HepG2 (cell line): ENCODE measurements around the gene TAF8. TPM values are rescaled to one million over a fixed set of nuclear protein-coding genes. Genes with fewer than 3 reads are reported as not detected.

Experiments used
- ATAC-seq: fragments of 200-7000 bp; cut with Tn5 transposase; 3 replicates; pipeline ENCODE4 v1.9.1; 2020; ENCODE audit warnings: mild to moderate bottlenecking, moderate library complexity
- BruUV-seq: library from RNA; stranded (reverse); fragments of 400-500 nt; replicated peaks from 2 replicates; lab custom pipeline; 2021; lab: Mats Ljungman, UMichigan
- CTCF ChIA-PET: fragments of 300-600 bp; formaldehyde crosslinking; extraction: SDS; loops from one replicate; lab custom pipeline; 2021; ENCODE audit warnings: low total read pairs, inconsistent platforms, low intra/inter-chr PET ratio; lab: Yijun Ruan, JAX
- POLR2A ChIA-PET: fragments of 350-600 bp; sonication (Branson Sonifier 250); formaldehyde crosslinking; loops from one replicate; lab custom pipeline; 2020; ENCODE audit warnings: antibody characterized with exemption, inconsistent platforms; lab: Yijun Ruan, JAX
- DNase-seq: peaks from one replicate; pipeline ENCODE4 v3.0.0-alpha.2; 2015; ENCODE audit warnings: low spot score
- FAIRE-seq: peaks from 3 replicates; lab custom pipeline; 2011; peaks lifted over from hg19 to GRCh38; lab: Jason Lieb, UNC
- H2AFZ ChIP-seq: one replicate; pipeline ENCODE4 v1.6.1; 2011; ENCODE audit warnings: low read length, inconsistent platforms
- H3K27ac ChIP-seq: fragments of 300-600 bp; 3 replicates; pipeline ENCODE4 v1.8.0; 2011; ENCODE audit warnings: mixed run types, mild to moderate bottlenecking, mixed read lengths, low read length, inconsistent platforms; ENCODE audit not compliant: insufficient read depth; ENCODE audit errors: extremely low read length
- H3K27me3 ChIP-seq, 2 experiments: fragments of 200-600 bp in 1 of 2; 2 replicates in 1 of 2; 3 replicates in 1 of 2; pipeline versions ENCODE4 v1.6.0 to v1.8.0; 2011; ENCODE audit warnings: low read length in 2 of 2, mild to moderate bottlenecking in 2 of 2, moderate library complexity in 2 of 2, inconsistent platforms in 1 of 2; ENCODE audit not compliant: insufficient read depth in 2 of 2, control insufficient read depth in 1 of 2
- H3K36me3 ChIP-seq, 2 experiments: fragments of 200-600 bp in 1 of 2; replicated peaks in 1 of 2; 2 replicates in 1 of 2; 3 replicates in 1 of 2; pipeline versions ENCODE4 v1.5.1 to v1.8.0; 2011; ENCODE audit warnings: low read length in 2 of 2, inconsistent platforms in 1 of 2; ENCODE audit not compliant: insufficient read depth in 2 of 2, control insufficient read depth in 1 of 2
- H3K4me1 ChIP-seq: 2 replicates; pipeline ENCODE4 v1.5.1; 2012; ENCODE audit warnings: low read length, inconsistent platforms; ENCODE audit not compliant: insufficient read depth
- H3K4me2 ChIP-seq: 2 replicates; pipeline ENCODE4 v1.6.0; 2011; ENCODE audit warnings: low read depth, low read length, inconsistent platforms
- H3K4me3 ChIP-seq, 3 experiments: fragments of 200-600 bp in 1 of 3; sonication (generic), shearing (Covaris generic) in 1 of 3; replicated peaks in 1 of 3; 2 replicates each; pipeline ENCODE4 v1.5.1; 2011 to 2016; ENCODE audit warnings: low read length in 3 of 3, inconsistent platforms in 2 of 3, low read depth in 2 of 3, mild to moderate bottlenecking in 2 of 3, control low read depth in 1 of 3, mixed read lengths in 1 of 3; ENCODE audit not compliant: insufficient read depth in 1 of 3
- H3K79me2 ChIP-seq: one replicate; pipeline ENCODE4 v1.6.1; 2011; ENCODE audit warnings: low read length, inconsistent platforms; ENCODE audit not compliant: insufficient read depth
- H3K9ac ChIP-seq: 2 replicates; pipeline ENCODE4 v1.6.0; 2011; ENCODE audit warnings: mild to moderate bottlenecking, low read depth, low read length, inconsistent platforms; ENCODE audit not compliant: insufficient read depth
- H3K9me3 ChIP-seq: 2 replicates; pipeline ENCODE4 v1.5.1; 2012; ENCODE audit warnings: mild to moderate bottlenecking, low read length
- H4K20me1 ChIP-seq: 2 replicates; pipeline ENCODE4 v1.6.0; 2011; ENCODE audit warnings: inconsistent platforms, mild to moderate bottlenecking, low read length, moderate library complexity; ENCODE audit not compliant: insufficient read depth
- ASH2L ChIP-seq: fragments of 300-600, 200-600 bp; sonication (generic); IDR thresholded peaks from 2 replicates; pipeline ENCODE4 v1.7.0; 2017; ENCODE audit warnings: low read depth, mild to moderate bottlenecking, moderate library complexity, mixed read lengths, low read length; ENCODE audit not compliant: insufficient read length
- CCDC6 ChIP-seq: sonication (generic); formaldehyde crosslinking; IDR thresholded peaks from 2 replicates; pipeline ENCODE4 v1.8.1; 2022; ENCODE audit warnings: mild to moderate bottlenecking, missing genetic modification reagents, moderate library complexity
- CEBPB ChIP-seq: IDR thresholded peaks from 2 replicates; pipeline ENCODE4 v1.6.1; 2011; ENCODE audit warnings: low read depth, low read length, improper control_type of control experiment, borderline replicate concordance
- E2F5 ChIP-seq: sonication (generic); formaldehyde crosslinking; conservative IDR thresholded peaks from 2 replicates; pipeline ENCODE4 v1.4.0; 2020; ENCODE audit warnings: missing genetic modification reagents
- HOXD1 ChIP-seq: sonication (generic); formaldehyde crosslinking; IDR thresholded peaks from 2 replicates; pipeline ENCODE4 v1.5.0; 2020; ENCODE audit warnings: missing genetic modification reagents
- KDM5B ChIP-seq: sonication (generic); formaldehyde crosslinking; IDR thresholded peaks from 2 replicates; pipeline ENCODE4 v1.4.0; 2020; ENCODE audit warnings: missing genetic modification reagents, mild to moderate bottlenecking, borderline replicate concordance
- PAXIP1 ChIP-seq: sonication (generic); formaldehyde crosslinking; conservative IDR thresholded peaks from 2 replicates; pipeline ENCODE4 v1.4.0; 2020; ENCODE audit warnings: mild to moderate bottlenecking, missing genetic modification reagents, moderate library complexity
- PLSCR1 ChIP-seq: sonication (generic); formaldehyde crosslinking; IDR thresholded peaks from 2 replicates; pipeline ENCODE4 v1.5.0; 2020; ENCODE audit warnings: missing genetic modification reagents, mild to moderate bottlenecking, borderline replicate concordance
- RNF2 ChIP-seq: fragments of 450-650 bp; conservative IDR thresholded peaks from 2 replicates; pipeline ENCODE4 v1.6.1; 2016; ENCODE audit warnings: low read depth
- SATB2 ChIP-seq: sonication (generic); formaldehyde crosslinking; IDR thresholded peaks from 2 replicates; pipeline ENCODE4 v1.5.0; 2020; ENCODE audit warnings: missing genetic modification reagents
- SPEN ChIP-seq: sonication (generic); formaldehyde crosslinking; IDR thresholded peaks from 2 replicates; pipeline ENCODE4 v1.5.1; 2020; ENCODE audit warnings: low read depth, mild to moderate bottlenecking, missing genetic modification reagents
- ZBTB1 ChIP-seq: sonication (generic); formaldehyde crosslinking; IDR thresholded peaks from 2 replicates; pipeline ENCODE4 v1.4.0; 2020; ENCODE audit warnings: missing genetic modification reagents, borderline replicate concordance
- ZFAT ChIP-seq: sonication (generic); formaldehyde crosslinking; conservative IDR thresholded peaks from 2 replicates; pipeline ENCODE4 v1.8.1; 2023; ENCODE audit warnings: missing genetic modification reagents, inconsistent platforms
- ZFY ChIP-seq: sonication (generic); formaldehyde crosslinking; IDR thresholded peaks from 2 replicates; pipeline ENCODE4 v1.4.0; 2020; ENCODE audit warnings: missing genetic modification reagents
- ZNF274 ChIP-seq: sonication (generic); formaldehyde crosslinking; IDR thresholded peaks from 2 replicates; pipeline ENCODE4 v1.5.1; 2020; ENCODE audit warnings: mild to moderate bottlenecking, missing genetic modification reagents
- ZNF343 ChIP-seq: sonication (generic); formaldehyde crosslinking; IDR thresholded peaks from 2 replicates; pipeline ENCODE4 v1.4.0; 2020; ENCODE audit warnings: mild to moderate bottlenecking, missing genetic modification reagents
- ZNF484 ChIP-seq: sonication (generic); formaldehyde crosslinking; IDR thresholded peaks from 2 replicates; pipeline ENCODE4 v1.5.1; 2020; ENCODE audit warnings: mild to moderate bottlenecking, low read depth, missing genetic modification reagents, borderline replicate concordance
- ZNF615 ChIP-seq: sonication (generic); formaldehyde crosslinking; IDR thresholded peaks from 2 replicates; pipeline ENCODE4 v1.5.0; 2020; ENCODE audit warnings: mild to moderate bottlenecking, missing genetic modification reagents, borderline replicate concordance
- ZNF674 ChIP-seq: sonication (generic); formaldehyde crosslinking; IDR thresholded peaks from 2 replicates; pipeline ENCODE4 v1.5.0; 2020; ENCODE audit warnings: low read depth, mild to moderate bottlenecking, missing genetic modification reagents
- WGBS: methylation state at CpG from one replicate; pipeline ENCODE4 v1.1.6; 2017; ENCODE audit warnings: low lambda C conversion rate; 5-methylcytosine and 5-hydroxymethylcytosine counted together
- in situ Hi-C: cut with HindIII; loops from 2 replicates; pipeline ENCODE4 v1.10.0; 2017; ENCODE audit warnings: low pct_unique_long_range_greater_than_20kb; ENCODE audit not compliant: extremely low pct_ligation_motif_present
- intact Hi-C: fragments of 100-400 bp; cut with micrococcal nuclease; formaldehyde crosslinking; loops from one replicate; pipeline ENCODE4 v1.10.0; 2022; ENCODE audit not compliant: unreplicated experiment
- polyA plus RNA-seq, 8 experiments: library from polyadenylated mRNA; depleted of rRNA in 3 of 8; stranded (reverse) in 7 of 8; unstranded in 1 of 8; fragments of >200 nt; fragmentation: Illumina TruSeq in 4 of 8; extraction: Trizol in 4 of 8; gene quantifications; 2 replicates each; pipeline versions ENCODE4 v1.2.1 to v1.2.3, GENCODE V29; 2011 to 2016; ENCODE audit warnings: low read depth in 4 of 8, missing spikeins in 1 of 8, mixed read lengths in 1 of 8; ENCODE audit not compliant: insufficient read depth in 1 of 8
- total RNA-seq, 5 experiments: library from RNA; depleted of rRNA; stranded (reverse); fragments of >200 nt; fragmentation: Illumina TruSeq; extraction: Trizol; gene quantifications; 2 replicates each; pipeline ENCODE4 v1.2.3, GENCODE V29; 2016; ENCODE audit warnings: low read depth in 1 of 5

The TAF8 gene
- total and polyA plus RNA-seq, 2 of the 13 experiments (the other 11 are each of a cell fraction or from before 2014, with no cell fraction given), result 25.2 to 25.8 TPM

GRCh38 chr6:42123379-42124103 is 73.2 kb downstream of the TAF8 start:
- ATAC-seq (no peak; the same call in 2 of the 3 replicates), FAIRE-seq (no peak), DNase-seq (no peak)
- intact Hi-C loops, result no loop called here
- Histone ChIP-seq H3K4me2 (no peak overlapping the region), H2AFZ (no peak overlapping the region), H3K27ac (no peak overlapping the region), H3K4me1 (peaks cover 9% of the 10 kb centered on the region), H4K20me1 (no peaks in the 10 kb centered on the region), H3K4me3 (no peak overlapping the region), H3K27me3 (no peaks in the 10 kb centered on the region), H3K9me3 (no peaks in the 10 kb centered on the region), H3K36me3 (0 out of 5 replicates have a peak, but pooled peaks cover 0 to 4% of the 10 kb centered on the region in 2 experiments), H3K9ac (no peak overlapping the region), H3K79me2 (no peaks in the 10 kb centered on the region)
- in situ Hi-C loops, result no loop called here
- TF ChIP-seq HOXD1 (CRISPR knock-in tag) (no peak), SATB2 (no peak), ZNF674 (CRISPR knock-in tag) (no peak), KDM5B (CRISPR knock-in tag) (no peak), ZNF274 (no peak), SPEN (CRISPR knock-in tag) (no peak), ASH2L (no peak), ZNF615 (CRISPR knock-in tag) (no peak), ZBTB1 (CRISPR knock-in tag) (no peak), PAXIP1 (CRISPR knock-in tag) (no peak), ZNF343 (CRISPR knock-in tag) (no peak), CCDC6 (CRISPR knock-in tag) (no peak), ZFY (no peak), E2F5 (CRISPR knock-in tag) (no peak), RNF2 (no peak), PLSCR1 (CRISPR knock-in tag) (no peak), CEBPB (no peak), ZFAT (CRISPR knock-in tag) (no peak), ZNF484 (CRISPR knock-in tag) (no peak)
- CTCF ChIA-PET, result no interaction called here
- WGBS, result 77% methylated on average over 11 of the region's 11 CpGs
- no TSS peak for BruUV-seq
- POLR2A ChIA-PET, result interaction anchor here (1.0 kb wide), 1 partner anchor 13 kb away, joined by 3 read pairs; no protein-coding TSS in a partner anchor
